ENCODE results near the gene ZBTB17.

DNA sequence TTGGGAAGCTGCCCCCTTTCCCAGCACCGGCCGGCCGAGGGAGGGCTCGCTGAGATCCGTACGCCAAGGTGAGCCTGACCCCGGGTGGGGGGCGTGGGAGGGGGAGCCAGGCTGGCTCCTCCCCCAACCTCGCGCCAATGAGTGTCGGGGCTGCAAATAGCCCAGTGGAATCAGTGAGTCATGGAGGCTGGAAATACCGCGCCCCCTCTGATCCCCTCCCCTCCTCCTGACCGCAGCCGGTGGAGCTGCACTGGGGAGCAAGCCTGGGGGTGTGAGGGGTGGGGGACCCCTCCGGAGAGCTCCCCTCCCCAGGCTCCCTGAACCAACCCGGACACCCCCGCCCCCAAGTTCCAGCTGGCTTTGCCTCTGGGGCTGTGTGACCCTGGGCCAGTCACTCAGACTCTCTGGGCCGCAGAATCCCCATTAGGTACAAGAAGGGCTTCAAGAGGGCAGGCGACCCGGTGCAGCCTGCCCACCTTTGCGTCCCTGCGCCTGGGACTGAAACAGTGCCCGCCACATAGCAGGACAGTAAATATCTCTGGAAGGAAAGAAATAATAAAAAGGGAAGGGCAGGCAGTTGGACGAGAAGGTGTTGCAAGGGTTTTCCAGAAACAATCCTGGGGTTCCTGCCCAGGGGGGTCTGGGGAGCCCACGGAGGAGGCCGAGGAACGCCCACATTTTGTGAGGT is 37.5 kb upstream of the ZBTB17 start:
- TF ChIP-seq, protein P1, sequence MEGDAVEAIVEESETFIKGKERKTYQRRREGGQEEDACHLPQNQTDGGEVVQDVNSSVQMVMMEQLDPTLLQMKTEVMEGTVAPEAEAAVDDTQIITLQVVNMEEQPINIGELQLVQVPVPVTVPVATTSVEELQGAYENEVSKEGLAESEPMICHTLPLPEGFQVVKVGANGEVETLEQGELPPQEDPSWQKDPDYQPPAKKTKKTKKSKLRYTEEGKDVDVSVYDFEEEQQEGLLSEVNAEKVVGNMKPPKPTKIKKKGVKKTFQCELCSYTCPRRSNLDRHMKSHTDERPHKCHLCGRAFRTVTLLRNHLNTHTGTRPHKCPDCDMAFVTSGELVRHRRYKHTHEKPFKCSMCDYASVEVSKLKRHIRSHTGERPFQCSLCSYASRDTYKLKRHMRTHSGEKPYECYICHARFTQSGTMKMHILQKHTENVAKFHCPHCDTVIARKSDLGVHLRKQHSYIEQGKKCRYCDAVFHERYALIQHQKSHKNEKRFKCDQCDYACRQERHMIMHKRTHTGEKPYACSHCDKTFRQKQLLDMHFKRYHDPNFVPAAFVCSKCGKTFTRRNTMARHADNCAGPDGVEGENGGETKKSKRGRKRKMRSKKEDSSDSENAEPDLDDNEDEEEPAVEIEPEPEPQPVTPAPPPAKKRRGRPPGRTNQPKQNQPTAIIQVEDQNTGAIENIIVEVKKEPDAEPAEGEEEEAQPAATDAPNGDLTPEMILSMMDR (conservative IDR thresholded peaks at IDR 0.05; ENCODE audit: low read depth, low read length): no peak
- TF ChIP-seq POLR2A (IDR thresholded peaks at IDR 0.05; ENCODE audit: low read depth, low read length) (no peak), CEBPB (IDR thresholded peaks at IDR 0.05; ENCODE audit: low read depth, low read length) (no peak), RAD21 (IDR thresholded peaks at IDR 0.05; ENCODE audit: low read length) (no peak), RCOR1 (IDR thresholded peaks at IDR 0.05; ENCODE audit: insufficient replicate concordance, low read length) (no peak), NFE2L2 (IDR thresholded peaks at IDR 0.05; ENCODE audit: low read depth, low read length) (no peak), BHLHE40 (IDR thresholded peaks at IDR 0.05; ENCODE audit: low read depth, low read length) (no peak), FOS (IDR thresholded peaks at IDR 0.05; ENCODE audit: low read depth, low read length) (peak; percentile 74)
